Measurements from ENCODE around the gene TPRG1. TPM values are rescaled to one million over a fixed set of nuclear protein-coding genes. Genes with fewer than 3 reads are reported as not detected.
"Not testable (repeated sequence)": the region's sequence is repeated elsewhere in the genome, so short reads cannot be mapped to it uniquely, and the experiment has no call there.

Gene TPRG1
- total RNA-seq, 2 experiments from 2014 or later = 2.1 to 2.9 TPM

GRCh38 chr3:189325454-189325853 lies 153.7 kb downstream of the TPRG1 start:
- H3K4me1 Mint-ChIP-seq (ENCODE audit: low read depth) = peaks cover 82% of the 10 kb centered on the region

GRCh38 chr3:189329630-189330029 lies 157.9 kb downstream of the TPRG1 start:
- POLR2A ChIA-PET = interaction anchor here (0.9 to 4.7 kb wide), 4 partner anchors 9 to 31 kb away, joined by 3 to 21 read pairs (median 4); no protein-coding TSS in a partner anchor
- H3K4me1 Mint-ChIP-seq (ENCODE audit: low read depth) = peaks cover 74% of the 10 kb centered on the region
- H3K4me3 Mint-ChIP-seq; H3K27me3 ChIP-seq (ENCODE audit: control insufficient read depth in 1 of 2, insufficient read depth in 2 of 2, low read length in 2 of 2); ATAC-seq (ENCODE audit: poor library complexity); H3K27me3 Mint-ChIP-seq; H3K36me3 ChIP-seq (ENCODE audit: insufficient read depth, low read length); H3K36me3 Mint-ChIP-seq (ENCODE audit: low read depth); H3K9me3 Mint-ChIP-seq; H3K4me3 ChIP-seq (ENCODE audit: low read length); H3K9me3 ChIP-seq (ENCODE audit: control insufficient read depth in 1 of 2, insufficient read depth in 1 of 2, low read length in 2 of 2); DNase-seq; H3K27ac ChIP-seq (ENCODE audit: low read depth in 1 of 2, low read length in 2 of 2); CTCF ChIA-PET: not testable (repeated sequence)
- intact Hi-C loops (cut with DNase I, micrococcal nuclease) = loop anchor here (5.0 to 10.0 kb wide), 4 partner anchors 33 to 1587 kb away; no protein-coding TSS in a partner anchor
- peak overlapping the region; percentile 45 for H3K27ac Mint-ChIP-seq
- peaks cover 37% of the 10 kb centered on the region for H3K4me1 ChIP-seq (ENCODE audit: insufficient read depth, low read length)

More at GRCh38 chr3:189325454-189325853, 153.7 kb downstream of the TPRG1 start:
- Mint-ChIP-seq H3K27ac (peak overlapping the region; percentile 92), H3K36me3 (ENCODE audit: low read depth) (peaks cover 7% of the 10 kb centered on the region), H3K27me3 (no peaks in the 10 kb centered on the region), H3K4me3 (peak overlapping the region; percentile 86), H3K9me3 (peaks cover 5% of the 10 kb centered on the region)
- ChIA-PET POLR2A (interaction anchor here (0.5 to 2.8 kb wide), 12 partner anchors 8 to 1585 kb away, joined by 3 to 32 read pairs (median 8); no protein-coding TSS in a partner anchor), CTCF (interaction anchor here (1.2 to 2.0 kb wide), 4 partner anchors 9 to 284 kb away, joined by 3 to 6 read pairs (median 4); no protein-coding TSS in a partner anchor)
- no peaks in the 10 kb centered on the region for H3K9me3 ChIP-seq (ENCODE audit: control insufficient read depth in 1 of 2, insufficient read depth in 1 of 2, low read length in 2 of 2)
- H3K27ac ChIP-seq (ENCODE audit: low read depth in 1 of 2, low read length in 2 of 2) = peak overlapping the region in 1 of 2 donors; percentile 33
- no peak overlapping the region for H3K4me3 ChIP-seq (ENCODE audit: low read length)
- ATAC-seq (ENCODE audit: poor library complexity) (no peak), DNase-seq (no peak)
- H3K36me3 ChIP-seq (ENCODE audit: insufficient read depth, low read length) = no peaks in the 10 kb centered on the region
- H3K27me3 ChIP-seq (ENCODE audit: control insufficient read depth in 1 of 2, insufficient read depth in 2 of 2, low read length in 2 of 2) = no peaks in the 10 kb centered on the region
- H3K4me1 ChIP-seq (ENCODE audit: insufficient read depth, low read length) = peaks cover 41% of the 10 kb centered on the region
- intact Hi-C loops (cut with DNase I, micrococcal nuclease) = loop anchor here (2.0 to 10.0 kb wide), 7 partner anchors 25 to 1583 kb away; no protein-coding TSS in a partner anchor
- TF ChIP-seq CTCF (IDR thresholded peaks at IDR 0.05) = no peak

- no peak for TF ChIP-seq CTCF (IDR thresholded peaks at IDR 0.05)
- Mint-ChIP-seq H3K27ac (peak overlapping the region; percentile 45), H3K4me1 (ENCODE audit: low read depth) (peaks cover 74% of the 10 kb centered on the region), H3K27me3 (no peaks in the 10 kb centered on the region), H3K4me3 (peak overlapping the region; percentile 39), H3K9me3 (no peaks in the 10 kb centered on the region), H3K36me3 (ENCODE audit: low read depth) (no peaks in the 10 kb centered on the region)
- Histone ChIP-seq H3K4me3 (ENCODE audit: low read length) (no peak overlapping the region), H3K36me3 (ENCODE audit: insufficient read depth, low read length) (no peaks in the 10 kb centered on the region), H3K27ac (ENCODE audit: low read depth in 1 of 2, low read length in 2 of 2) (no peak overlapping the region), H3K4me1 (ENCODE audit: insufficient read depth, low read length) (peaks cover 37% of the 10 kb centered on the region), H3K27me3 (ENCODE audit: control insufficient read depth in 1 of 2, insufficient read depth in 2 of 2, low read length in 2 of 2) (no peaks in the 10 kb centered on the region), H3K9me3 (ENCODE audit: control insufficient read depth in 1 of 2, insufficient read depth in 1 of 2, low read length in 2 of 2) (peaks cover 0 to 3% of the 10 kb centered on the region in 2 experiments)
- intact Hi-C loops (cut with DNase I, micrococcal nuclease) = no loop called here
- ChIA-PET CTCF (no interaction called here), POLR2A (interaction anchor here (0.9 to 4.7 kb wide), 4 partner anchors 26 to 57 kb away, joined by 3 to 21 read pairs (median 8); no protein-coding TSS in a partner anchor)
- ATAC-seq (ENCODE audit: poor library complexity) = no peak
- DNase-seq = no peak
Observed at GRCh38 chr3:189330066-189330465, 158.3 kb downstream of the TPRG1 start.
